CD1c-positive myeloid dendritic cell (primary cell): ENCODE results near the gene ZNF264.
"Not testable (repeated sequence)": the region's sequence is repeated elsewhere in the genome, so short reads cannot be mapped to it uniquely, and the experiment has no call there.

ENCODE experiments used
- DNase-seq: peaks from one replicate; pipeline ENCODE4 v3.0.0-alpha.2; 2016; ENCODE audit errors: extremely low spot score

Gene ZNF264

DNA sequence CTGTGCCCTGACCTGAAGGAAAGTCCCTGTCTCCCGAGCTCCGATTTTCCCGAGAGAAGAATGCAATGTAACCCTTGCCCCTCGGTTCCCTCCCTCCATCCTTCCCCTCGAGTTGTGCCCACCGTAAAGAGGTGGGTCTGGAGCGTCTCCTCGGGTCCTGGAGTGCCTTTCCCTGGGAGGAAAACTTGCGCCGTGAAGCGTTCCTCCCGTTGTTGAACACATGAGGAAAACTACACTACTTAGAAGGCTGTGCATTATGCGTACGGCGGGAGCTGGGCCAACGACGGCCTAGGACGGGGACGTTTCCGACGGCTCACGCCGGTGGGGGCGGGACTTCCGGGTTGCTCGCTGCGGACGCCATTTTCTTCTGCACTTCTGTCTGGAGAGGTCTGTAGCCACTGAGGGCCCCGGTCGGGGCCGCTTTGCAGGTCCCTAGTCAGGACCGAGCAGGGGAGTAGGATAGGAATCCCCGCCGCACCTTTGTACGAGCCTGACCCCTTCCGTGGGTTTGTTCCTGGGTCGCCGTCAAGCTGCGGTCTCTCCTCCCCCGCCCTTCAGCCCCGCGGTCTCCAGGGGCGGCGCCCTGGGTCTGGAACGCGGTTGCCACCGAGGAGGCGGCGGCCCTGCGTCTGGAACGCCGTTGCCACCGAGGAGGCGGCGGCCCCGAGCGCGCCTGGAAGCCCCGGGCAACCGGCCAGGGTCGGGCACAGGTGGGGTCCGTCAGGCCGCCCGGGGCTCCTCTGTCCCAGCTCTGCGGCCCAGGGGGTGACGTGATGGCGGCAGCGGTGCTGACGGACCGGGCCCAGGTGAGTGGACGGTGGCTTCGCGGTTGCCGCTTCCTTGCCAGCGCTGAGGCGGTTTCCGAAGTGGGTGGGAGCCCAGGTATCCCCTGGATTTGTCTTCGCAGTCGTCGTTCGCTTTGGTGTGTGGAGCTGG lies at the start of gene ZNF264:
Gene ZNF264, plus strand, starts transcription at position 360 of the 936 bp plus-strand sequence. Its CDS starts 414 bp downstream, at position 774.
- peak; percentile 89 for DNase-seq

DNA sequence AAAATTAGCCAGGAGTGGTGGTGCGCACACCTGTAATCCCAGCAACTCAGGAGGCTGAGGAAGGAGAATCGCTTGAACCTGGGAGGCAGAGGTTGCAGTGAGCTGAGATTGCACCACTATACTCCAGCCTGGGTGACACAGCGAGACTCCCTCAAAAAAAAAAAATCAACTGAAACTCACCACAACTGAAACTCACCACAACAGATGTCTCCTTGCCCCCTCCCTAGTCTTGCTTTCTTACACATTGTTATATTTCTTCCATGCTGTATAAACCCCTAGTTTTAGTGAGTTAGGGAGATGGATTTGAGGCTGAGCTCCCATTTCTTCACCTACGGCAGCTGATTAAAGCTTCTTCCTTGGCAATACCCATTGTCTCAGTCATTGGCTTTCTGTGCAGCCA lies 49.6 kb upstream of the ZNF264 start:
- DNase-seq = no peak

DNA sequence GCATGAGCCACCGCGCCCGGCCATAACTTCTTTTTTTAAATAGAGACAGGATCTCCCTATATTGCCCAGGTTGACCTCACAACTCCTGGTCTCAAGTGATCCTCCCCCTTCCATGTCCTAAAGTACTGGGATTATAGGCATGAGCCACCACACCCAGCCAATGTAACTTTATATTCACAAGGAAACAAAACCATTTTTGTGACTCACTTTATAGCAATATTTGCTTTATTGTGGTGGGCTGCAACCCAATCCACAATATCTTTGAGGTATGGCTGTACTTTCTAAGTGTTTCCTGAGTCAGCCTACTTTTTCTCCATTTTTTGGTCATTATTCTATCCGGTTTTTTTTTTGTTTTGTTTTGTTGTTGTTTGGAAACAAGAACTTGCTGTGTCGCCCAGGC lies 38.4 kb upstream of the ZNF264 start:
- no peak for DNase-seq

DNA sequence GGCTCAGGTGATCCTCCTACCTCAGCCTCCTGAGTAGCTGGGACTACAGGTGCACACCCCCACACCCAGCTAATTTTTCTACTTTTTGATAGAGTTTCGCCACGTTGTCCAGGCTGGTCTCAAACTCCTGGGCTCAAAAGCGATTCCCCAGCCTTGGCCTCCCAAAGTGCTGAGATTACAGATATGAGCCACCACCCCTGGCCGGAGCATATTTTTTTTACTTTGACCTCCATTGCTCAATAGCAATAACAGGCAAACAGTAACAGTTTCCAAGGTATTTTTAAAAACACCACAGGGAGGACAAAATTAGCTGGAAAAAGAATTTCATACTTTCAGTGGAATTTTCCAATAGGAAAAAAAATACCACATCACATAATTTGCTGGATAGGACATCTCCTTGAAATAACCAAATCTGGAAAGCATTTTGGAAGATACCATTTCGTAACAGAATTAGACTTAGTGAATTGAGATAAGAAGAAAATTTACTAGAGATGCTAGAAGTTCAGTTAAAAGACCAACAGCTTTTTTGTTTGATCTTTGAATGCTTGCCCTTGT lies 29.2 kb upstream of the ZNF264 start:
- no peak for DNase-seq

DNA sequence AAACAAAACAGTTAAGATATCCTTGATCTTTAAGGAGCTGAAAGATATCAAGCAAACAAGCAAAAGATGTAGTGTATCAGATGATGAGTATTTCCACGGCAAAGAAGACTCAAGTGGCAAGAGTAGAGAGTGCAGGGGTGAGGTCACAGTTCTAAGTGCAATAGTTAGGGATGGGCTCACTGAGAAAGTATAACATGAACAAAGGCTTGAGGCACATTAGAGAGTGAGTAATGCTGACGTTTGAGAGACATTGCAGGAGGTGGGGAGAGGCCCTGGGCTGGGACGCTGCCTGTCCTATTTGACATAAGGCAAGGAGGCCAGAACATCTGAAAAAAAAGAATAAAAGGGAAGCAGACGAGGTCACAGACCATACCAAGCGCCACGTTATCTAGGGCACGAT lies 25.5 kb upstream of the ZNF264 start:
- DNase-seq = no peak

DNA sequence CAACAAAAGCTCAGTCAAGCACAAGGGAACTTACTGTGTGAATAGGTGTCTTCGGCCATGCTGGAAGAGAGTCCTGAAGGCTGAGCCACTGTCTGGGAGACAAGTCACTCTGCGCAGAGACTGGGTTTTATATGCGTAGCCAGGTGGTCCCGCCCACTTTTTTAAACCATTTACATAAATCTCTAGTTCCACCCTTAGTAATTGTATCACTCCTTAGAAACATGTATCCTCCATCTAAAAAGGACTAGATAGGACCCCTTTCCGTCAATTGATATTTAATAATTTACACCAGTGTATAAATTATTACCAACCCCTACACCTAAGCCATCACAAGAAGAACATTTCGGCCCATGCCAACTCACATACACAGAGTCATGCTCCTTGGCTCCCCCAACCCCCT lies 23.9 kb upstream of the ZNF264 start, which contains the start of gene DUXA:
Gene DUXA, minus strand, starts transcription at position 101 of the 400 bp plus-strand sequence. Its CDS starts 42 bp downstream, at position 59.
- DNase-seq = no peak

DNA sequence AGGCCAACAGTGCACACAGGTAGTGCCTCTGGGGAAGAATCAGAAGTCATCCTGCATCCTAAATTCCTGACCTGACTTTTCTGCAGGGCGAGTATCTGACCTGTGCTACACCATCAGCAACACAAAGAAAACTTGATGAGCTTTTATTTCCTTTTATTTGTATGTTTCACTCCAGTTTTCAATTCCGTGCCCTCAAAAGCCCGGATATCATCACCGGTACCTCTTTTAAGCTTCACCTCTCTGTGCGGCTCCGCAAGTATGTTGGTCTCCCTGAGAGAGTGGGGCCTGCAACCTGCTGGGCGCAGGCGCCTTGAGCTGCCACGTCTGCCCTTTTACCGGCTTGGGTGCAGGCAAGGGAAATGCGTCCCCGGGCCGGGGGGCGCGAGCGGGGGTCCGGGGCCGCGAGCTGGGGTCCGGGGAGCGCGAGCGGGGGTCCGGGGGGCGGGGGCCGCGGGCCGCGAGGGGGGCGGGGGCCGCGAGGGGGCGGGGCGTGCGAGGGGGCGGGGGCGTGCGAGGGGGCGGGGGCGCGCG lies 19.7 kb upstream of the ZNF264 start:
- DNase-seq = peak; percentile 5

DNA sequence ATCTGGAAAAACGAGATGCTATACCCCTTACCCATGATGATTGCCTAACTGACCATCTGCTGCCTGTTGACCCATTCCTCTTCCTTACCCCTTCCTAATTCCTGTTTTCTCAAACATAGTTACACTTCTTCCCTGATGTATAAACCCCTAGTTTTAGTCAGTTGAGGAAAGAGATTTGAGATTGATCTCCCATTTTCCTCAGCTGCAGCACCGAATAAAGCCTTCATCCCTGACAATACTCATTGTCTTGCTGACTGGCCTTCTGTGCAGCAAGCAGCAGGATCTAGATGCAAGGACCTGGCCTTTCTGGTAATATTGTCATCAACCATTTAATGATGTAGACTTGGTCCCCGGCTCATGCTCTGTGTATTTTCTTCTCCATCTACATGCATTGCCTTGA lies 999 bp upstream of the ZNF264 start:
- no peak for DNase-seq

DNA sequence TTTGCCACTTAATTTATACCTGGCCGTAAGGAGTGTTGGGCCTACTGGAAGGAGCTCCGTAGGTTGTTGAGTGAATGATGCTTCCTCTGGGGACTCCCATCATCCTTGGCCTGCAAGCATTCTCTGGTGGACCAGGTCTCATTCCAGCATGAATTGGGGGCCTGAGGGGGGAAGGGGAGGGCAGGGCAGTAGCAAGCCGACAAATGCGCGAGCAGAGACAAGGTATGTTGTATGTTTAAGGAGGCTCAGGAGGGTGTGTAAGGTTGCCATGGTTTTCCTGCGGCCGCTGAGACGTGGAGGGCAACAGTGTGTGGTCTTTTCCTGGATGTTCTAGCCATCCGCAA lies 749 bp downstream of the ZNF264 start:
- no peak for DNase-seq

DNA sequence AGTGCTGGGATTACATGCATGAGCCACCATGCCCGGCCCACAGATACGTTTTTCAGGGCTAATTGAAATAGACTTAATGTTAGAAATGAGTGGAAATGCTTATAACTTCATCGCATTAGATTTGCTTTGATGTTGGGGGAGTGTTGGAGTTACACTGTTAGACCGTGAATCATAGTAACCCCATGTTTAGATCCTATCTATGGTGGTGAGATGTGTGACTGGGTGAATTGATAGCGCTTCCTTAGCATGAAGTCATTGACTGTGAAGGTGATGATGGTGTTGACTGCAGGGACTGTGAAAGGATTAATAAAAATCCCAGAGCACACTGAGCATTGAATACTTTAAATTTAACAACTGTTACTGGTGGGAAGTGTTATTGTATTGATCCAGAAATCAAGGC lies 1.7 kb downstream of the ZNF264 start:
- no peak for DNase-seq

DNA sequence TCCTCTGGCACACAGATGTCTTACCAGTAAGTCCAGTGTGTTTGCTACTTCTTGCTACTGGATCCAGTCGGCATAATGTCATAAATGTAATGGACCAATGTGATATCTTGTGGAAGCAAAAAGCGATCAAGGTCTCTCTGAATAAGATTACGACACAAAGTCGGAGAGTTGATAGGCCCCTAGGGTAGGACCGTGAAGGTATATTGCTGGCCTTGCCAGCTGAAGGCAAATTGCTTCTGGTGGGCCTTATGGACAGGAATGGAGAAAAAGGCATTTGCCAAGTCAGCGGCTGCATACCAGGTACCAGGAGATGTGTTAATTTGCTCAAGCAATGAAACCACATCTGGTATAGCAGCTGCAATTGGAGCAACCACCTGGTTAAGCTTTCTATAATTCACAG lies 6.6 kb downstream of the ZNF264 start:
- DNase-seq = not testable (repeated sequence)

DNA sequence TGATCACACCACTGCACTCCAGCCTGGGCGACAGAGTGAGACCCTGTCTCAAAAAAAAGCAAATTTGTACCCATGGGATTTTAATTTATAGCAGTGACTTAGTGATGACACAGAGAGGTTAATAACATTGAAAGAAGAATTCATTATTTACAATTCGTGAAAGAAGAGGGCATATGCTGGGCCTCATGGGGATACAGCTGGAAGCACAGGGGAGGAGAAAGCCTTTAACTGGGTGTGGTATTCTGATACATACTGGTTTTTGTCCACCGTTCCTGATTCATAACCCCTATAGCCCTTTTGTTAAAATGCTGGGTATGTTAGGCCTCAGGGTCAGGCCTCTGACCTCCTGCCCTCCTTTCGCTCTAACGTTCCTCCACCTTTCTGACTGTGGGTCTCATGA lies 10.9 kb downstream of the ZNF264 start:
- DNase-seq = no peak

DNA sequence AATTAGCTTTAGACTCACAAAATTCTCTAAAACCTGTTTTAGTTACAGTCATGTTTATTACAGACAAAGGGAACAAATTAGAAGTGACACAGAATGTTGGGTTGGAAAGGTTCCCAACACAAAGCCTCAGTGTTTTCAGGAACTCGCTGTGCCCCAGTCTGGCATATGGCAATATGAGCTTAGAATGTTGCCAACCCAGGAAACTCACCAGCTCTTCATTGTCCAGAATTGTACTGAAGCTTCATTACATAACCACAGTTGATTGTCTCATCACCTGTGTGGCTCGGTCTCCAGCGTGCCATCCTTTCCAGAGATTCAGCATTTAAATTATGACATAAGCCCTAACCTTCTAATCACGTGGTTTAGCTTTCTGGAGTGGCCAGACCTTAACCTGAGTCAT lies 19.1 kb downstream of the ZNF264 start:
- no peak for DNase-seq

DNA sequence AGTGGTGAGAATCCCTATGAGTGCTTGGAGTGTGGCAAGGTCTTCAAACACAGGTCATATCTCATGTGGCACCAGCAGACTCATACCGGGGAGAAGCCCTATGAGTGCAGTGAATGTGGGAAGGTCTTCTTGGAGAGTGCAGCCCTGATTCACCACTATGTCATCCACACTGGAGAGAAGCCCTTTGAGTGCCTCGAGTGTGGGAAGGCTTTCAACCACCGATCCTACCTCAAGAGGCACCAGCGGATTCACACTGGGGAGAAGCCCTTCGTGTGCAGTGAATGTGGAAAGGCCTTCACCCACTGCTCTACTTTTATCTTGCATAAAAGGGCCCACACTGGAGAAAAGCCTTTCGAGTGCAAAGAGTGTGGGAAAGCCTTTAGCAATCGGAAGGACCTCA lies 20.8 kb downstream of the ZNF264 start:
- DNase-seq = no peak

DNA sequence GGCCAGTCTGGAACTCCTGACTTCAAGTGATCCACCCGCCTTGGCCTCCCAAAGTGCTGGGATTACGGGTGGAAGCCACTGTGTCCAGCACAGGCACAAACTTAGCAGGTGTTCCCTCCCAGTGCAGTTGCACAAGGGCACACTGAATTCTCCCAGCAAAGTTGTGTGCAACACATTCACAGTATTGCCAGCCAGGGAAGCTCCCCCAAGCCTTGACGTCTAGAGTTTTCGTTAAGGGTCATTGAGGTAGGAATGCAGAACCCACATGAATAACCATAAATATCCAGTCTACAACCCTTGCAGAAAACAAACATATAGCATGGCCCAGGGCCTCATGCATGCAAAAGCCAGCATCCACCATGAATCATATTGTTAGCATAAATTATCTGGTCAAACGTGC lies 36.2 kb downstream of the ZNF264 start:
- DNase-seq = no peak

DNA sequence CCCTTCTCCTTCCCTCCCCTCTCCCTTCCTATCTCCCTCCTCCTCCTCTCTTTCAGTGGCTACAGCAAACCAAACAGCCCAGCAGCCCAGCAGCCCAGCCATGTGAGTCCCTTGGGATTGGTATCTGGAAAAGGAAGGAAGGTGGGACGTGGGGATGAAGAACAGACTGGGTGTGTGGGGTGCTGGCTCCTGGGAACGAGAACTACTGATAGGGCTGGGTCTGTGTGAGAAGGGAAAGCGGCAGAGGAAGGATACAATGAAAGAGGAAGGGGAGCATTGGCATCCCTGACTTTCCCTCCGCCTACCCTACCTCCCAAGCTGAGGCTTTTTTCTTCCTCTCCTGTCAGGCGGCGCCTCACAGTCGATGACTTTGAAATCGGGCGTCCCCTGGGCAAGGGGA lies 40.4 kb downstream of the ZNF264 start:
- DNase-seq = no peak

DNA sequence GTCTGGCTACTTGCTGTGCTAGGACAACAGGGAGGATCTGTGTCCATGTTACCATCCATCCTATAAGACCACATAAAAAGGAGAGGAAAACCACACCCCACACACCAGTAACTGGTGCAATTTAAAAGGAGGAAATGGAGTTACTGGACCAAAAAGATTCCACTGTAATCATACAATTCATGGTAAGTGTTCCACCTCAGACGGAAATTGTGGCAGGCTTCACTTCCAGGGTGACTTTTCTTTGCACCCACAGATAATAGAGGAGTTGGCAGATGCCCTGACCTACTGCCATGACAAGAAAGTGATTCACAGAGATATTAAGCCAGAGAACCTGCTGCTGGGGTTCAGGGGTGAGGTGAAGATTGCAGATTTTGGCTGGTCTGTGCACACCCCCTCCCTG lies 41.9 kb downstream of the ZNF264 start:
- DNase-seq = no peak

DNA sequence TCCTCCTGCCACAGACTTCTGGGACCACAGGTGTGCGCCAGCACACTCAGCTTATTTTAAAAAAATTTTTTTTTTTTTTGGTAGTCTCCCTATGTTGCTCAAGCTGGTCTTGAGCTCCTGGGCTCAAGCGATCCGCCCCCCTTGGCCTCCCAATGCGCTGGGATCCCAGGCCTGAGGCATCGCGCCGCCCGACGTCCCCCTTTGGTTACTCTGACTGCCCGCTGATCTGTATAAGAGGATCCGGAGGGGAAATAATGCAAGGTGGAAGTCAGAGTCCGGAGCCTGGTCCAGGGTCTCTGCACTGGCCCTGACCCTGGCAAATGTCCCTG lies 48.6 kb downstream of the ZNF264 start:
- DNase-seq = no peak

DNA sequence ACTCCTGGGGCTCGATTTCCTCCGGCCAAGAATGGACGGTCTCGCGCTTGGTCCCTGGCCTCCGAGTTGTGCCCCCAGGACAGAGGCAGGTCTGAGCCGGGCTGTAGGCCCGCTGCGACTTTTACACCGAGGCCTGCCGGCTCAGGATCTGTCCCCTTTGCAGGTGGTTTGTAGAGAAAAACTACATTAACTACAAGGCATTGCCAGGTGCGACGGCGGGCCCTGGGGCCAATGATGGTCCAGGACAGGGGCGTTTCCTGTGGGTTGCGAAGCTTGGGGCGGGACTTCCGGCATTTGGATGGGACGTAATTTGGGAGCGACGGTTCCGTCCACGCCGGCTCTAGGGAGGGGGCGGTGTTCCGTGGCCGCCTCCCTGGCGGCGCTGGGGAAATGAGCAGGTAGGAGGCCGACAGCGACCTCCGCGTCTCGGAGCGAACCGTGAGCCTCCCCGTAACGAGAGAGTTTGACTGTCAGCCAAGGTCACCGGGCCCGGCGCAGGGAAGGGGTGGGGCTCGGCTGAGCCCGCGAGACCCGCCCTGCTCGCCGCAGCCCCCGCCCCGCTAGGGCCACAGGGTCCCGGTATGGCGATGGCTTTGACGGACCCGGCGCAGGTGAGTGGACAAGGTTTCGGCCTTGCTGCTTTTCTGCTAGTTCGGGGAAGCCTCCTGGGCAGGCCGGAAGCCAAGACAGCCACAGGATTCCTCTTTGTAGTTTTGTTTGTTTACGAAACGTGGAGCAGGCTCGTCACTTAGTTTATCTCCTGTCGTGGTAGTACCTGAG lies 49.2 kb downstream of the ZNF264 start, which contains the start of gene ZNF805:
Gene ZNF805, plus strand, starts transcription at position 322 of the 780 bp plus-strand sequence. Its CDS starts 260 bp downstream, at position 582.
- peak; percentile 95 for DNase-seq

DNA sequence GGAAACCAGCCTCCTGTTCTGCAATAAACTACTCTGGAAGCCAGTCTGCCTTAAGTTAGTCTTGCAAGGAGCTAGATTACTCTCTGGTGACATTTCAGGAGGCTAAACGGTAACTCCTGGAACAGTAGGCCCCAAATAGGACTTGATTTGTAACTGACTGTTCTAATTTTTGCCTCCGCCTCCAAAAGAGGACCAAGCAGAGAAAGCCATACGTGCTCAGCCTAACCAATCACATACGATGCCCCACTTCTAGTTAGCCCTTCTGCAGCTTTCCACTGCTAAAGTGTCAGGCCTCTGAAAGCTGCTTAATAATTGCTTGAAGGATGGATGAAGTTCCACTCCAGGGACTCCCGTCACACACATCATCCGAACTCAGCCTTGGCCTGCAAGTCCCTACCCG lies 49.9 kb downstream of the ZNF264 start:
- no peak for DNase-seq

DNA sequence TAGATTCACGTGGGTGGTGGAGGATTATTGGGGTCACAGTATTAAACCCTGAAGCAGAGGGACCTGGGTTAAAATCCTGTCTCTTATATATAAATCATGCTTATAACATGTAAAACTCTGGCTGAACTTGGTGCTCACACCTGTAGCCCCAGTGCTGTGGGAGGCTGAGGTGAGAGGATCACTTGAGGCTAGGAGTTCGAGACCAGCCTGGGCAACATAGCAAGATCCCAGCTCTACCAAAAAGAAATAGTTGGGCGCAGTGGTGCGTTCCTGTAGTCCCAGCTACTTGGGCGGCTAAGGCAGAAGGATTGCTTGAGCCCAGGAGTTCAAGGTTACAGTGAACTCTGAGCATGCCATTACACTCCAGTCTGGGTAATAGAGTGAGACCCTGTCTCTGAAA lies 51.5 kb downstream of the ZNF264 start:
- DNase-seq = no peak

DNA sequence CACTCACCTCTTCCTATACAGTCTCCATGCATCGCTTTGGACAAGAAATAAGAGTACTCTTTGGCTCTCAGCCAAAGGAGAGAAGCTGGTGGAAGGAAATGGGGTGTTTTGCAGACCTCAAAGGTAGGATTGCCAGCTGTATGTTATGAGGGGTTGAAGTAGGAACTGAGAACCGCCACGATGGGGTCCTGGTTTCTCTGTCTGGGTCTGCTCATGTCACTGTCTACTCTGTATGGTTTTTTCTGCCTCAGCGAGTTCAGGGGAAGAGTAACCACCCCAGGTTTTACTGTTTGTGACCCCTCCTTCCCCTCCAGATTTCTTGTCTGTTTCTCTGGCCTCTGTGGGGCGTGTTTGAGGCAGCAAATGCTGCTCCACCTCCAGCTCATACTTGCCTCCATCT lies 53.2 kb downstream of the ZNF264 start:
- no peak for DNase-seq
